ENCODE data around the gene ATG16L2. TPM values are rescaled to one million over a fixed set of nuclear protein-coding genes. Genes with fewer than 3 reads are reported as not detected.

ATG16L2 gene
- total RNA-seq, 1 experiment from 2014 or later: 17.5 TPM

DNA sequence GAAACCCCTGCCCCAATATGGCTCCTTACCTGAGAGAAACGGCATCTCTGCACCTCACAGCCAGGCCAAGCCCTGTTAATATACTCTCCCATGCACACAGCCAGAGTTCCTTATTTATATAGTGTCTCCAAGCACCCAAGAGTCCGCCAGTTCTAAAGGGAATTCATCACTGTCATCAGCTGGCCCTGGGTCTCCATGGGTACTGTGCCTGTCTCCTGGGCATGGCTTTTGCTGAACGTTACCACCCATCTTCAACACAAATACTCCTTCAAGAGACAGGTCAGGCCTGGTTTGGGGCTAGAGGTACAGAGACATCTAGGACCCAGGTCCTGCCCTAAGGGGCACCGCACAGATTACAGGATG lies 1.6 kb upstream of the ATG16L2 start:
- Histone ChIP-seq H3K4me3 (peak overlapping the region; percentile 85), H3K4me2 (peak overlapping the region; percentile 96), H3K36me3 (ENCODE audit: low read depth) (no peaks in the 10 kb centered on the region), H4K20me1 (ENCODE audit: insufficient read depth) (no peaks in the 10 kb centered on the region), H3K27ac (peak overlapping the region; percentile 74), H3K9me2 (ENCODE audit: insufficient read depth) (no peaks in the 10 kb centered on the region), H3F3A (ENCODE audit: insufficient read depth, low read depth) (peaks cover 38% of the 10 kb centered on the region), H3K79me2 (ENCODE audit: low read depth) (peaks cover 27% of the 10 kb centered on the region), H3K4me1 (replicated peaks; ENCODE audit: insufficient read depth) (peaks cover 49% of the 10 kb centered on the region), H3K9me3 (ENCODE audit: insufficient read depth, low read depth) (no peaks in the 10 kb centered on the region), H3K27me3 (ENCODE audit: insufficient read depth, low read depth) (no peaks in the 10 kb centered on the region), H2AFZ (peak overlapping the region; percentile 45; the same call in 1 of the 2 replicates)
- ChIA-PET CTCF (interaction anchor here (0.8 to 1.6 kb wide), 4 partner anchors 18 to 129 kb away, joined by 3 to 7 read pairs (median 4); partner anchors contain the start of gene STARD10), POLR2A (ENCODE audit: unreplicated experiment) (interaction anchor here (0.6 kb wide), 2 partner anchors 356 to 372 kb away, joined by 4 to 6 read pairs; no protein-coding TSS in a partner anchor)
- intact Hi-C loops (cut with micrococcal nuclease; ENCODE audit: unreplicated experiment): loop anchor here (2.0 to 10.0 kb wide), 2 partner anchors 88 to 228 kb away; no protein-coding TSS in a partner anchor
- no TSS peak for BruUV-seq (replicated peaks)
- TF ChIP-seq CTCF (conservative IDR thresholded peaks at IDR 0.05) (no peak), EZH2 (IDR thresholded peaks at IDR 0.05; ENCODE audit: low read depth) (no peak)
- DNase-seq: peak in 1 of 2 experiments; percentile 60

DNA sequence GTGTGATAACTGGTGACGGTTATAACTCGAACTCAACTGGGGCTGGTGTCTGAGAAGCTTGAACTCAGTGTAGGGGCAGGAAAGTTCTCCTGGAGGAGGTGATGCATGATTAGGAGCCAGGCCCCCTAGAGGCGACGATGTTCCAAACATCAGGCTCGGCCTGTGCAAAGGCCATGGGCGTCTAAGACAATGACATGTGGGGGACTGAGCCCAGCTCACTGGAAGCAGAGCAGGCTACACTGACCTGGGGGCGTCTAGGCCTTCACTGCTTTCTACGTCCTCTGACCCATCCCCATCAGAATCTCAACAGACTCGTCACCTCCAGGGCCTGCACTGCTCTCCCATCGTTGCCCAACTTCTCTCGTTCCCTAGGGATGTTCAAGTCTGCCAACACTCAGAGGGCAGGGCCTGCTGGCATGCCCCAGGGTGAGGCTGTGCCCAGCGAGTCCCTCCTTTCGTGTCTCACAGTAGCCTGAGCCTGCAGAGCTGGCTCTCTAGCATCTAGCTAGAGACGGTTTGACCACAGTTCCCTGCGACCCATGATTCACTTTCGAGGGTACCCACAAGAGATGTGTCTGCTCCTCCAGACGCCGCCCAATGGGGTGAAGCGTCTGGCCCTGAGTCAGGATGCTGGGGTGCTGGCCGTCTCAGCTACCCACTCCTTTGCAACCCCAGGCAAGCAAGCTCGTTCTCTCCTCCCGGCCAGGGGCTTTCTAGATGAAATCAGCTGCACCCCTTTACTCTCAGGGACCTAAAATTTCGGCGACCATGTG lies 1.1 kb upstream of the ATG16L2 start:
- H3K79me2 ChIP-seq (ENCODE audit: low read depth): peaks cover 27% of the 10 kb centered on the region
- H3K27ac ChIP-seq: peak overlapping the region; percentile 74
- ChIA-PET CTCF (interaction anchor here (0.6 to 1.6 kb wide), 5 partner anchors 19 to 129 kb away, joined by 3 to 7 read pairs (median 4); partner anchors contain the start of gene STARD10), POLR2A (ENCODE audit: unreplicated experiment) (interaction anchor here (0.6 kb wide), 4 partner anchors 14 to 371 kb away, joined by 4 to 8 read pairs (median 5); no protein-coding TSS in a partner anchor)
- H2AFZ ChIP-seq: peak overlapping the region; percentile 93
- no peaks in the 10 kb centered on the region for H3K27me3 ChIP-seq (ENCODE audit: insufficient read depth, low read depth)
- H3K9me2 ChIP-seq (ENCODE audit: insufficient read depth): no peaks in the 10 kb centered on the region
- peaks cover 43% of the 10 kb centered on the region for H3K4me1 ChIP-seq (replicated peaks; ENCODE audit: insufficient read depth)
- intact Hi-C loops (cut with micrococcal nuclease; ENCODE audit: unreplicated experiment): loop anchor here (2.0 to 10.0 kb wide), 2 partner anchors 88 to 228 kb away; no protein-coding TSS in a partner anchor
- H3F3A ChIP-seq (ENCODE audit: insufficient read depth, low read depth): peaks cover 32% of the 10 kb centered on the region
- no peaks in the 10 kb centered on the region for H4K20me1 ChIP-seq (ENCODE audit: insufficient read depth)
- DNase-seq: peak; percentile 59 to 70
- TSS peak; percentile 48 for BruUV-seq (replicated peaks)
- H3K36me3 ChIP-seq (ENCODE audit: low read depth): no peaks in the 10 kb centered on the region
- H3K4me3 ChIP-seq: peak overlapping the region; percentile 85
- no peaks in the 10 kb centered on the region for H3K9me3 ChIP-seq (ENCODE audit: insufficient read depth, low read depth)
- peak; percentile 80 for TF ChIP-seq CTCF (conservative IDR thresholded peaks at IDR 0.05)
- no peak for TF ChIP-seq EZH2 (IDR thresholded peaks at IDR 0.05; ENCODE audit: low read depth)
- H3K4me2 ChIP-seq: peak overlapping the region; percentile 96

DNA sequence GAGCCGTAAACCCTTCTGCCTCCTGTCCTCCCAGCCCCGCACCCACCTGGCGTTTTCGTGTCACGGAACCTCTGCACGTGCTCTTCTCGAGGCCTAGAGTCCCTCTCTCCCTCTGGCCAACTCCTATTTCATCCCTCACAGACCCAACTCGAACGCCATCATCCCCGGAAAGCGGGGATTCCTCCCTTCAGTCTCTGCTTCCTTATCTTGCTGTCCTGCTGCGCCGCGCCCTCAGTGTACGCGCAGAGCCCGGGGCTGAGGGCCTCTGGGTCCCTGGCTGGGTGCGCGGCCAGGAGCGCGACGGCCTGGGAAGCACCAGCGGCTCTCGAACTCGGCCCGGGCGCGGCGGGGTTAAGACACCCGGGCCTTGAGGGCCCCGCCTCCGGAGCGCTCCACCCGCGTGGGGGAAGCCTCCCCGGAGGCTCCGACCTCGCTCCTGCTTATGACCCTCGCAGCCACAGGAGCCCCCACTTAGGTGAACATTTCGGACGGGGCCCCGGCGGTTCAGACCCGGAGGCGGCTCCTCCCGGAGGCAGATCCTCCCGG lies 398 bp upstream of the ATG16L2 start:
- TF ChIP-seq CTCF (conservative IDR thresholded peaks at IDR 0.05) (no peak), EZH2 (IDR thresholded peaks at IDR 0.05; ENCODE audit: low read depth) (no peak)
- no peaks in the 10 kb centered on the region for H3K9me2 ChIP-seq (ENCODE audit: insufficient read depth)
- peak in 1 of 2 experiments; percentile 64 for DNase-seq
- ChIA-PET POLR2A (ENCODE audit: unreplicated experiment) (interaction anchor here (0.6 kb wide), 2 partner anchors 14 to 55 kb away, joined by 4 to 8 read pairs; no protein-coding TSS in a partner anchor), CTCF (interaction anchor here (0.6 to 1.6 kb wide), 5 partner anchors 19 to 351 kb away, joined by 4 to 7 read pairs (median 4); partner anchors contain the start of gene STARD10)
- H2AFZ ChIP-seq: peak overlapping the region; percentile 93
- peaks cover 26% of the 10 kb centered on the region for H3F3A ChIP-seq (ENCODE audit: insufficient read depth, low read depth)
- H3K4me3 ChIP-seq: peak overlapping the region; percentile 85
- intact Hi-C loops (cut with micrococcal nuclease; ENCODE audit: unreplicated experiment): loop anchor here (1.0 to 10.0 kb wide), 3 partner anchors 62 to 229 kb away; partner anchors contain the start of gene ARAP1
- peaks cover 27% of the 10 kb centered on the region for H3K79me2 ChIP-seq (ENCODE audit: low read depth)
- H4K20me1 ChIP-seq (ENCODE audit: insufficient read depth): no peaks in the 10 kb centered on the region
- no peaks in the 10 kb centered on the region for H3K9me3 ChIP-seq (ENCODE audit: insufficient read depth, low read depth)
- peaks cover 39% of the 10 kb centered on the region for H3K4me1 ChIP-seq (replicated peaks; ENCODE audit: insufficient read depth)
- no TSS peak for BruUV-seq (replicated peaks)
- H3K27me3 ChIP-seq (ENCODE audit: insufficient read depth, low read depth): no peaks in the 10 kb centered on the region
- no peaks in the 10 kb centered on the region for H3K36me3 ChIP-seq (ENCODE audit: low read depth)
- peak overlapping the region; percentile 96 for H3K4me2 ChIP-seq
- peak overlapping the region; percentile 74 for H3K27ac ChIP-seq
